D721Med (cell line): ENCODE results near the gene OR7D2.

Experiments
- DNase-seq: peaks from one replicate; pipeline ENCODE4 v3.0.0; 2011; ENCODE audit warnings: low spot score; ENCODE audit not compliant: insufficient read length
- FAIRE-seq: peaks from 2 replicates; lab custom pipeline; 2011; peaks lifted over from hg19 to GRCh38; lab: Jason Lieb, UNC
- CTCF ChIP-seq: IDR thresholded peaks from 2 replicates; pipeline ENCODE4 v1.5.1; 2012; ENCODE audit warnings: mild to moderate bottlenecking, control low read depth; ENCODE audit not compliant: insufficient read depth; ENCODE audit errors: missing control alignments

OR7D2 gene

GRCh38 chr19:9148697-9149096, 30.1 kb upstream of the OR7D2 start:
- no peak for FAIRE-seq
- no peak for DNase-seq
- TF ChIP-seq CTCF: no peak

GRCh38 chr19:9149997-9150396, 28.8 kb upstream of the OR7D2 start:
- no peak for TF ChIP-seq CTCF
- FAIRE-seq (no peak), DNase-seq (no peak)

GRCh38 chr19:9150650-9151049, 28.1 kb upstream of the OR7D2 start:
- FAIRE-seq: no peak
- no peak for TF ChIP-seq CTCF

GRCh38 chr19:9151367-9151766, 27.4 kb upstream of the OR7D2 start:
- FAIRE-seq (no peak), DNase-seq (no peak)
- no peak for TF ChIP-seq CTCF

More at GRCh38 chr19:9150650-9151049, 28.1 kb upstream of the OR7D2 start:
- DNase-seq: no peak

- no peak for TF ChIP-seq CTCF
- FAIRE-seq (no peak), DNase-seq (no peak)
Observed at GRCh38 chr19:9155591-9155990, 23.2 kb upstream of the OR7D2 start.

GRCh38 chr19:9156304-9156703, 22.5 kb upstream of the OR7D2 start:
- FAIRE-seq (no peak), DNase-seq (no peak)
- TF ChIP-seq CTCF: no peak

- DNase-seq: no peak
- TF ChIP-seq CTCF: no peak
- FAIRE-seq: no peak
Observed at GRCh38 chr19:9159891-9160290, 18.9 kb upstream of the OR7D2 start.
